ENCODE results near the gene RPTOR.

GRCh38 chr17:80717720-80718083 is 173.1 kb downstream of the RPTOR start:
- TF ChIP-seq EZH2 (IDR thresholded peaks at IDR 0.05; ENCODE audit: borderline replicate concordance, low read length) = no peak
- no peak for TF ChIP-seq CTCF (IDR thresholded peaks at IDR 0.05; ENCODE audit: low read length)

Measured in OCI-LY1 (cell line).